ENCODE data around the gene OR10A3. TPM values are rescaled to one million over a fixed set of nuclear protein-coding genes. Genes with fewer than 3 reads are reported as not detected.

The OR10A3 gene
- total RNA-seq, 3 donors from 2014 or later, result not detected

DNA sequence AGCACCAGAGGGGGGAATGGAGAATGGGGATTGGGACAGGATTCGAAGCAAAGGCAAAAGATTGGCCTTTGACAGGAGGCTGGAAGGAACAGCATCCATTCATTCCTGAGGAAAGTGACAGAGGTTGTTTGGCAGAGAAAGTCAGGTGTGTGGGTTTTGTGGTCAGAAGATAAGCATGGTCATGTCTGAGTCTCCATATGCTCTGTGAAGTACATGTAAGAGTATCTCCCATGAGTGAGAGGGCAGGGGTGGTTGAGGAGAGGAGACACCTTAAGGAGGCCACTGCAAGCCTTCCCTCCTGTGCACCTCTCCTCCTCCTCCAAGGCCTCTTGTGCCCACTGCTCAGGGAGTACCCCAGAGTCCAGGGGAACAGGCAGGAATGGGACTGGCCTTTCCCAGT is 25.6 kb upstream of the OR10A3 start:
- Mint-ChIP-seq H3K36me3 (ENCODE audit: insufficient read depth) (no peaks in the 10 kb centered on the region), H3K4me1 (ENCODE audit: low read depth) (no peaks in the 10 kb centered on the region), H3K4me3 (no peak overlapping the region), H3K27me3 (ENCODE audit: low read depth) (peaks cover 10% of the 10 kb centered on the region), H3K9me3 (no peaks in the 10 kb centered on the region)
- no peak for DNase-seq
- ATAC-seq, result no peak

DNA sequence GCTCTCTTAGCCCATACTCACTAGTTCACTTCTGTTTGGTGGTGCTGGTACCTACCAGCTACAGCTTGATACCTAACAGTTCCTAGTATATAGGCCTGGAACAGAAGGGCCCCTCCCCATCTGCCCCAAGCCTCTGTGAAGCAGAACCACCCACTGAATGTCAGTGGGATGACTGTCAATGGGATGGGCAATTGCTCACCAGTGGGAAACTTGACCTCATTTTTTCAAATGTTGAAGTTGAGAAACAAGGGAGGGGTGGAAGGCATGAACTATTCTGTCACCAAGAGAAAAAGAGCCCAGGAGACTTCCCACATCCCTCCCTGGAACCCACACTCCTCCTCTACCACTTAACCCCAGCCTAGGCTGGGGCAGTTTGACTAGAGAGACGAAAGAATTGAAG is 23.9 kb upstream of the OR10A3 start, which contains the start of gene NLRP10:
NLRP10 (minus strand) TSS at position 62 of the 400 bp plus-strand sequence. CDS start 1,952 bp downstream, outside the sequence.
- no peak within 1 kb of the TSS for H3K4me3 Mint-ChIP-seq
- no peaks in the 10 kb centered on the region for H3K36me3 Mint-ChIP-seq (ENCODE audit: insufficient read depth)
- ATAC-seq, result no peak
- no peak for DNase-seq
- H3K27me3 Mint-ChIP-seq (ENCODE audit: low read depth), result peaks cover 12% of the 10 kb centered on the region
- no peaks in the 10 kb centered on the region for H3K9me3 Mint-ChIP-seq
- H3K4me1 Mint-ChIP-seq (ENCODE audit: low read depth), result no peaks in the 10 kb centered on the region

DNA sequence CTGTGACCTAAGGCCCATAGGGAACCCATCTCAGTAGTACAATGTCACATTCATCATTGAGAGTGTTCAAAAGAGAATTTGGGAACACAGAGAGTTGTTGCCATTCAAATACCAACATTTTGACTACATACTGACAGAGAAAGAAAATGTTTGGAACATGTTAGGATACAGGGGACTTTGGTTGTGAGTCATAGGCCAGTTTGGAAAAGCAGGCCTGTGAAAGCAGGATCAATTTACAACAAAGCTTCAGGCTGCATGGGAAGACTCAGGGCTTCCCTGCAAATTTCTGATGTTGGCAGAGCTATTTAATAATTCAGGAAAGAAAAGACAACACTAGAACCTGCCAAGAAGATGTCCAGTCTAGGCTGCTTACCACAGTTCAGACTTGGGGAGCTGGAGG is 23.4 kb upstream of the OR10A3 start:
- Mint-ChIP-seq H3K36me3 (ENCODE audit: insufficient read depth) (no peaks in the 10 kb centered on the region), H3K9me3 (no peaks in the 10 kb centered on the region), H3K4me1 (ENCODE audit: low read depth) (no peaks in the 10 kb centered on the region), H3K4me3 (no peak overlapping the region), H3K27me3 (ENCODE audit: low read depth) (peaks cover 12% of the 10 kb centered on the region)
- ATAC-seq (no peak), DNase-seq (no peak)

DNA sequence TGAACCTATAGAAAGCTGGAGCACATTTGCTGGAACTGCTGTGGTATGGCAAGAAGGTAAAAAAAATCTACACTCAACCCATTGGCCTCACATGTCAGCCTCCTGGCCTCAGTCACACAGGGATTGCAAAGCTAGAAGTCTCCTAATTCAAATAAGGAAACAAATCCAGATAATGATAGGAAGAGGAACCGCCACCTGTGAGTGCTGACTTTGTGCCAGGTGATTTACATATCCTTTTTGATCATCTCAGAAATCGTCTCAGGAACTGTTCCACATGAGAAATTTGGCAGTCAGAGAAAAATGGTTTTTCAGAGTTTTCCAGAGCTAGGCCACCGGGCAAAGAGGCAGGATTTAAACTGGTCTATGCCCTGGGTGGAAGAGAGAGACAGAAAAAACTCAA is 22.8 kb upstream of the OR10A3 start:
- Mint-ChIP-seq H3K27me3 (ENCODE audit: low read depth) (peaks cover 15% of the 10 kb centered on the region), H3K9me3 (no peaks in the 10 kb centered on the region), H3K4me1 (ENCODE audit: low read depth) (no peaks in the 10 kb centered on the region), H3K4me3 (no peak overlapping the region), H3K36me3 (ENCODE audit: insufficient read depth) (no peaks in the 10 kb centered on the region)
- ATAC-seq, result no peak
- DNase-seq, result no peak

DNA sequence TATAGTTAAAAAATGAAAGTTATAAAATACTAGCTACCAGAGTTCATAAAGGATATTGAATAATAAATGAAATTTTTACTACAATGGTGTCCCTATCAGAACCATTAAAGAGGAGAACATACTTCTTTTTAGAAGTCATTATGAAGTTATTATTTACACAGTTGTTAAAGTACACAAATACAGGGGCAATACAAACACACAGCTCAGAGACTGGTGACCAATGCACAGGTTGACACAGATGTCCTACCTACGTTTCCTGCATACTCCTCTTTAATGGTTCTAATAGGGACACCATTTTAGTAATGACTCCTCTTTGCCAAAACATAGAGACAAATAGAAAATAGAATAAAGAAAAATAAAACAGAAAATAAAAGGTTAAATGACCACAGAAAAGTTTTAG is 13.7 kb upstream of the OR10A3 start:
- Mint-ChIP-seq H3K4me3 (no peak overlapping the region), H3K4me1 (ENCODE audit: low read depth) (no peaks in the 10 kb centered on the region), H3K27me3 (ENCODE audit: low read depth) (peaks cover 14% of the 10 kb centered on the region), H3K9me3 (peaks cover 3% of the 10 kb centered on the region), H3K36me3 (ENCODE audit: insufficient read depth) (no peaks in the 10 kb centered on the region)
- no peak for ATAC-seq
- DNase-seq, result no peak

DNA sequence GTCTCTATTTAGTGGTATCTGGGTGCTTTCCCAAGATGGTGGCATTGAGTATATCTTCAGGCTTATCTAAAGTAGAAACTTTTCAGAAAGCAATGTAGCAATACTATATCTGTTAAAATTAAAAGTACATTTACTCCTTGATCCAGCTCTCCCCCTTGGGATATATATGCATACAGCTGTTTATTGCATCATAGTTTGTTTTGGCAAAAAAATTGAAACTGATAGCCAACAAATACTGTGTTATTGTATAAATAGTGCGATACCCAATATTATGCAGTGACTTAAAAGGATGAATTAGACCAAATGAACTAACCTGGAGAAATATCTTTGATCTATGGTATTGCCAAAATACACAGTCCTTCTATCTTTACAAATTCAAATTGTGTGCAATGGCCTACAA is 8.4 kb upstream of the OR10A3 start:
- H3K36me3 Mint-ChIP-seq (ENCODE audit: insufficient read depth), result no peaks in the 10 kb centered on the region
- no peaks in the 10 kb centered on the region for H3K4me1 Mint-ChIP-seq (ENCODE audit: low read depth)
- ATAC-seq (no peak), DNase-seq (no peak)
- H3K9me3 Mint-ChIP-seq, result no peaks in the 10 kb centered on the region
- H3K27me3 Mint-ChIP-seq (ENCODE audit: low read depth), result peaks cover 24% of the 10 kb centered on the region
- no peak overlapping the region for H3K4me3 Mint-ChIP-seq

DNA sequence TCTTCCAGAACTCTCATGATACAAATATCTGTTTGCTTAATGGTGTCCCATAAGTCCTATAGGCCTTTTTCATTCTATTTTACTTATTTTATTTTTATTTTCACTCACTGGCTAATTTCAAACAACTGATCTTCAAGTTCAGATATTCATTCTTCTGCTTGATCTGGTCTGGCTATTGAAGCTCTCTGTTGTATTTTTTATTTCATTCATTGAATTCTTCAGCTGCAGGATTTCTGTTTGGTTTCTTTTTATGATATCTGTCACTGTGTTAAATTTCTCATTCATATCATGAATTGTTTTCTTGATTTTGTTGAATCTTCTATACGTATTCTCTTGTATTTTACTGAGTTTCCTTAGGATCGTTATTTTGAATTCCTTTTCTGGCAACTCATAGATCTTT is 2.6 kb upstream of the OR10A3 start:
- no peaks in the 10 kb centered on the region for H3K36me3 Mint-ChIP-seq (ENCODE audit: insufficient read depth)
- H3K27me3 Mint-ChIP-seq (ENCODE audit: low read depth), result peaks cover 22% of the 10 kb centered on the region
- H3K4me1 Mint-ChIP-seq (ENCODE audit: low read depth), result no peaks in the 10 kb centered on the region
- H3K9me3 Mint-ChIP-seq, result peaks cover 18% of the 10 kb centered on the region
- DNase-seq (no peak), ATAC-seq (no peak)
- no peak overlapping the region for H3K4me3 Mint-ChIP-seq

DNA sequence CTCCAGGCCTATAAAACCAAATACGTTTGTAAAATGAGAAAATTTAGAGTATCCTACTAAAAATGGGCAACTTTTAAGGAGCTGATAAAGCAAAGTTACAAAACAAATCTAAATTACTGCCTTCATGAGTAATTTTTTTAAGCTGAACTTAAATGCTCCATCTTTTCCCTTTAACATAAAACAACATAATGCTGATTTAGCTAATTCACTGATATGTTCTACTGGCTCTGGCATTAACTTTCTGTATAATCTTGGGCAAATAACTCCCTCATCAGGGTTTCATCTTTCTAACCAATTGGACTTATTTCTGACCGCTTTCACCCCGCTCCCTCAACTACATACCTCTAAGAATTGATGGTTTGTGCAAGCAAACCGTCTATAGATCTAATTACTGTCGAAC is 362 bp downstream of the OR10A3 start:
- Mint-ChIP-seq H3K4me1 (ENCODE audit: low read depth) (no peaks in the 10 kb centered on the region), H3K4me3 (no peak overlapping the region), H3K27me3 (ENCODE audit: low read depth) (peaks cover 13% of the 10 kb centered on the region), H3K36me3 (ENCODE audit: insufficient read depth) (no peaks in the 10 kb centered on the region), H3K9me3 (peaks cover 18% of the 10 kb centered on the region)
- no peak for DNase-seq
- ATAC-seq, result no peak

DNA sequence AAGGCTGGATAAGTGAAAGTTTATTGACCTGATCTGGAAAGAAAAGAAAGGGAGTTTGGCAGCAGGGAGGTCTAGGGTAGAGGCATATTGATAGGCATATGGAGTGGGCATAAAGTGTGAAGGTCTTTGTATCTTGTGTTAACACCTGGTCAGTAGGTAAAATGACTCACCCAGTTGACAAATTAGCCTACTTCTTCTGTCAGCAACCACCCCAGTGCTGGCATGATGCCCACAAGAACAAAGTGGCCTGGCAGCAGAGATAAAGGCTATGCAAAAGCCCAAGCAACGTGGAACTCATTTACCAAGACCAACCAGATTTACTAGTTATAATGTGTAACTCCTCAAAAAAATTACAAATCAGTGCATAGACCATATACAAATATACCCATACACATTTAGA is 4.9 kb downstream of the OR10A3 start:
- Mint-ChIP-seq H3K9me3 (no peaks in the 10 kb centered on the region), H3K27me3 (ENCODE audit: low read depth) (peaks cover 29% of the 10 kb centered on the region), H3K4me3 (no peak overlapping the region), H3K4me1 (ENCODE audit: low read depth) (no peaks in the 10 kb centered on the region), H3K36me3 (ENCODE audit: insufficient read depth) (no peaks in the 10 kb centered on the region)
- no peak for ATAC-seq
- no peak for DNase-seq

DNA sequence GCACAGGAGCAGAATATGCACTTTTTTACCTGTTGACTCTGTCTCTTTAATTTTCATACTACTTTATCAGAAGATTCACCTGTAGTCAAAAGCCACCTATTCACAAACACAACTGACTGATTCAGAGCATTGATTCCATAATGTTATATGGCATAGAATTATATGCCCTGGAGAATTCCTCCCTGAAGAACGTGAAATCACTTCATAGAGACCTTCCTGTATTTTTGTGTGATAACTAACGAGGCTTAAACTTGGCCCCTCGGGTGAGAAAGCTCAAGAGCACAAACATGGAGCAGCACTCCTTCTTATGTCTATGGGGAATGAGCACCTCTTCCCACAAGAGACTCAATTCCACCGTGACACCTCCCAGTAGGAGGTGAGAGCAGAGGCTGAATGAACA is 10.3 kb downstream of the OR10A3 start, which contains the start of gene OR10A6:
OR10A6 (minus strand) TSS at position 101 of the 400 bp plus-strand sequence. CDS start 2,606 bp downstream, outside the sequence.
- no peaks in the 10 kb centered on the region for H3K36me3 Mint-ChIP-seq (ENCODE audit: insufficient read depth)
- no peak within 1 kb of the TSS for H3K4me3 Mint-ChIP-seq
- H3K4me1 Mint-ChIP-seq (ENCODE audit: low read depth), result no peaks in the 10 kb centered on the region
- DNase-seq (no peak), ATAC-seq (no peak)
- H3K27me3 Mint-ChIP-seq (ENCODE audit: low read depth), result peaks cover 50% of the 10 kb centered on the region
- no peaks in the 10 kb centered on the region for H3K9me3 Mint-ChIP-seq

DNA sequence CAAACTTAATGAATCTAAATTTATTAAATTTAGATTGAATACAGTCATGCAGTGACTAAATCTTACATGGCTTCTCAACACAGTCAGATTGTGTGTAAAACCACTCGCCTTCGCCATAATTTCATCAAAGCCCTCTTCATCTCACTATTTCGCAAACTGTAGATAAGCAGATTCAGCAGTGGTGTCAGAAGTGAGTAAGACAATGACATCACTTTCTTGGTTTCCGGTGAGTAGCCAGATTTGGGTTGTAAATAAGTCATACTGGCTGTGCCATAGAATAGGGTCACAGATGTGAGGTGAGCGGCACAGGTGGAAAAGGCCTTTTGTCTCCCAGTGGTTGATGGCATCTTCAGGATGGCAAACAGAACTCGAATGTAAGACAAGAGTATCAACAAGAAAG is 13.9 kb downstream of the OR10A3 start:
- DNase-seq (no peak), ATAC-seq (peak in 1 of 2 donors; percentile 35)

DNA sequence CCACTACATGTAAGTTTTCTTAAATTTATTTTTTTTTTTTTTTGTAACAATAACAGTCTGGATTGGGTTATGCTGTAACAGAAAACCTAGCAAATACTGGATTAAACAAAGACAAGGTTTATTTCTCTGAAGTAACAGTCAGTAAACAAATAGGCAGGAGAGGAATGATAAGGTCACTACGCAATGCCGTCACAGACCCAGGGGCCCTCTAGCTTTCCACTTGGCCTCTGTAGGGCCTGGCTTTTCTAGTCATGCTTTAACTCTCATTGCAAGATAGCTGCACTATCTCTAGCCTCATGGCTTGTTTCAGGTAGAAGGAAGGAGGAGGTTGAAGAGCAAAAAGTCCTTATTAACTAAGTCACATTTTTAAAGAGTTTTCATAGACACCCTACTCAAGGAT is 17.0 kb downstream of the OR10A3 start:
- H3K4me3 Mint-ChIP-seq, result no peak overlapping the region
- H3K27me3 Mint-ChIP-seq (ENCODE audit: low read depth), result peaks cover 29% of the 10 kb centered on the region
- H3K36me3 Mint-ChIP-seq (ENCODE audit: insufficient read depth), result no peaks in the 10 kb centered on the region
- no peak for DNase-seq
- ATAC-seq, result no peak
- H3K4me1 Mint-ChIP-seq (ENCODE audit: low read depth), result no peaks in the 10 kb centered on the region
- no peaks in the 10 kb centered on the region for H3K9me3 Mint-ChIP-seq

More for the DNA sequence above, 13.9 kb downstream of the OR10A3 start:
- Mint-ChIP-seq H3K4me3 (no peak overlapping the region), H3K4me1 (ENCODE audit: low read depth) (no peaks in the 10 kb centered on the region), H3K9me3 (no peaks in the 10 kb centered on the region), H3K27me3 (ENCODE audit: low read depth) (peaks cover 48% of the 10 kb centered on the region), H3K36me3 (ENCODE audit: insufficient read depth) (no peaks in the 10 kb centered on the region)

DNA sequence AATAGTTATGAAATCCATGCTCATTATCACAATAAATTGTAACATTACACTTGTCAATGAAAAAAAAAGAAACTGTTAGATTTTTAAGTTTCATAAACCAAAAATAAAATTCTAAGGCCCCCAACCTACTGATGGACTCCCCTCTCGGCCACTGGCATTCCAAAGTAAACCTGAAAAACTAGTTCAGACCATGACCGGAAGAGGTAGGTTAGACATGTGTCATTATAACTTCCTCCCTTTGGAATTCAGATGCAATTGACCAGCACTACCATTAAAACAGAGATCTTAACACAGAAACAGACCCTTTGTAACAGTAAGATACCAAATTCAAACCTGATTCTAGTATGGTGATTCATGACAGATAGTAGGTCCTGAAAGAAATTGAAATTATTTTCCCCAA is 23.4 kb downstream of the OR10A3 start:
- ATAC-seq (no peak), DNase-seq (no peak)
- H3K36me3 Mint-ChIP-seq (ENCODE audit: insufficient read depth), result no peaks in the 10 kb centered on the region
- H3K27me3 Mint-ChIP-seq (ENCODE audit: low read depth), result peaks cover 7% of the 10 kb centered on the region
- H3K4me3 Mint-ChIP-seq, result no peak overlapping the region
- H3K4me1 Mint-ChIP-seq (ENCODE audit: low read depth), result no peaks in the 10 kb centered on the region
- H3K9me3 Mint-ChIP-seq, result no peaks in the 10 kb centered on the region

DNA sequence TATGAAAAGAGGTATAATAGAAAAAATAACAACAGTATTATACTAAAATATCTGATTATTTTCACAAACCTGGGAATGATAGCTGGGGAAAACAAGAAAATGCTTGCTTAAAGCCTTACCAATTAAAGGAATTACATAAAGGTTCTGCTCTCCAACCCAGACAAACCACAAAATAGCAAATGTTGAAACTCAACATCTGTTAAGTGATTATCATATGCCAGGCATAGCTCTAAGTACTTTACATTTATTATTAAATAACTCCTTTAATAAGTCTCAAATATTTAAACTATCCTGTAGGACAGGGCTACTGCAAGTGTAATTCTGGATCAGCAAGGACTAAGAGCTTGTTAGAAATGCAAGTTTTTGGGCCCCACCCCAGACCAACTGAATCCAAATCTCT is 30.5 kb downstream of the OR10A3 start:
- peaks cover 20% of the 10 kb centered on the region for H3K27me3 Mint-ChIP-seq (ENCODE audit: low read depth)
- no peaks in the 10 kb centered on the region for H3K4me1 Mint-ChIP-seq (ENCODE audit: low read depth)
- ATAC-seq (no peak), DNase-seq (no peak)
- no peaks in the 10 kb centered on the region for H3K9me3 Mint-ChIP-seq
- H3K4me3 Mint-ChIP-seq, result no peak overlapping the region
- no peaks in the 10 kb centered on the region for H3K36me3 Mint-ChIP-seq (ENCODE audit: insufficient read depth)

DNA sequence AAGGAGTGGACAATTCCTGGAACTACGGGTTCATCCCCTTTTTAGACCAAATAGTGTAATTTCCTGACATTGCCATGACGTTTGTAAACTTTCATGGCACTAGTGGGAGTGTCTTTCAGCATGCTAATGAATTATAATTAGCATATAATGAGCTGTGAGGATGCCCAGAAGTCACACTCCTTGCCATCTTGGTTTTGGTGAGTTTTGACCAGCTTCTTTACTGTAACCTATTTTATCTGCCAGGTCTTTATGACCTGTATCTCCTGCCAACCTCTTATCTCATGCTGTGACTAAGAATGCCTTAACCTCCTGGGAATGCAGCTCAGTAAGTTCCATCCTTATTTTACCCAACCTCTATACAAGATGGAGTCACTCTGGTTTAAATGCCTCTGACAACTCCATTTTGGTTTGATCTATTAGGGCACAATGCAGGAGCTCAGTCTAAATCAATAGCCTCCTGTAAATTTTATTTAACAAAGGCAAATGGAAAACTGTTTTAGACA is 31.2 kb downstream of the OR10A3 start:
- Mint-ChIP-seq H3K4me3 (no peak overlapping the region), H3K36me3 (ENCODE audit: insufficient read depth) (no peaks in the 10 kb centered on the region), H3K9me3 (no peaks in the 10 kb centered on the region), H3K27me3 (ENCODE audit: low read depth) (peaks cover 25% of the 10 kb centered on the region), H3K4me1 (ENCODE audit: low read depth) (no peaks in the 10 kb centered on the region)
- DNase-seq (no peak), ATAC-seq (no peak)
